ENCODE results near the gene CGB2.

DNA sequence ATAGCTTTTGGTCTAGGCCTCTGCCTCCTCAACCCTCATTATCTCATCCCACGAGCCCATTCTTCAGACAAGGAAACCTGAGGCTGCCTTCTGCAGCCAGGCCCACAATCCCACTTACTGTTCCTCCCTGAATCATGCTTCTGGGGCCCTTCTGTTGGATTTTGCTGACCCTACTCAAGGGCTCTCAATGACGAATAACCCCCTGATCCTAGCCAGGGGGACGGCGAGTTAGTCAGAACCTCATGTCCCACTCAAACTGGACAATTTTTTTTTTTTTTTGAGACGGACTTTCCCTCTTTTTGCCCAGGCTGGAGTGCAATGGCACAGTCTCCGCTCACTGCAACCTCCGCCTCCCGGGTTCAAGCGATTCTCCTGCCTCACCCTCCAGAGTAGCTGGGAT, 9.6 kb upstream of the CGB2 start:
- TF ChIP-seq NRF1 (conservative IDR thresholded peaks at IDR 0.05 in 1 of 2, IDR thresholded peaks at IDR 0.05 in 1 of 2) (no peak), TAL1 (IDR thresholded peaks at IDR 0.05) (no peak), ZNF124 (CRISPR knock-in tag; IDR thresholded peaks at IDR 0.05) (no peak), PRDM10 (IDR thresholded peaks at IDR 0.05; ENCODE audit: partially characterized antibody) (no peak)

All from K562 (cell line).